Fibroblast of villous mesenchyme (primary cell): Measurements from ENCODE around the gene TM9SF4. TPM values are rescaled to one million over a fixed set of nuclear protein-coding genes. Genes with fewer than 3 reads are reported as not detected.

Experiments used
- DNase-seq: peaks from one replicate; pipeline ENCODE4 v3.0.0-alpha.2; 2010; ENCODE audit warnings: low read depth
- H3K4me3 ChIP-seq: 2 replicates; pipeline ENCODE4 v1.5.1; 2011; ENCODE audit warnings: low read depth, mild to moderate bottlenecking, low read length
- total RNA-seq: library from RNA; depleted of rRNA; stranded (reverse); fragments of >200 nt; gene quantifications from 2 replicates; pipeline ENCODE4 v1.2.3, GENCODE V29; 2012
- TF ChIP-seq, protein P1 (sequence below): IDR thresholded peaks from 2 replicates; pipeline ENCODE4 v1.5.1; 2012; ENCODE audit warnings: low read depth, mild to moderate bottlenecking, low read length; ENCODE audit not compliant: insufficient read depth

The TM9SF4 gene
- total RNA-seq, 1 donor = 58.7 TPM

DNA sequence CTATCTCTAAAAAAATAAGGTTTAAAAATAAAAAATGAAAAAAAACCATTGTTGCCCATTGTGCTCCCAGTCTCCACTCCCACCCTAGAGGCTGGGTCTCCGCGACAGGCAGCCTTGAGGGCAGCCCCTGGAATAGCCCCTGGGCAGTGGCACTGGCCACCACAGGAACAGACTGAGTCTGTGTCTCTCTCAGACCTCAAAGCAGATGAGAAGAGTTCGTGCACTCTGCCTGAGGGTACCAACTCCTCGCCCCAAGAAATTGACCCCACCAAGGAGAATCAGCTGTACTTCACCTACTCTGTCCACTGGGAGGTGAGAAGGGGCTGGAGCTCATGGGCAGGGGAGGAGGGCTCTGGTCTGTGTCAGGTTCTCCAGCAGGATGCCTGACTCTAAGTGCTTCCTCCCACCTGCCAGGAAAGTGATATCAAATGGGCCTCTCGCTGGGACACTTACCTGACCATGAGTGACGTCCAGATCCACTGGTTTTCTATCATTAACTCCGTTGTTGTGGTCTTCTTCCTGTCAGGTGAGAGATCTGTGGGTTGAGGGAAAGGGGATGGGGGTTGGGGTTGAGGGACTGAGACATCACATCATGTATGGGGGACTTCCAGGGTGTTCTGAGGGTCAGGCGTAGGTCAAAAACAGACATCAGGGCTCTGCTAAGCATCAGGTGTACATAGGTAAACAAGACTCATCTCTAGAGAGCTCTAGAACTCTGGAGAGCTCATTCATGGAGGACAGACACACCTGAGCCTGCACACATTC lies 35.6 kb downstream of the TM9SF4 start:
- H3K4me3 ChIP-seq = no peak overlapping the region
- DNase-seq = no peak
- TF ChIP-seq, protein P1, sequence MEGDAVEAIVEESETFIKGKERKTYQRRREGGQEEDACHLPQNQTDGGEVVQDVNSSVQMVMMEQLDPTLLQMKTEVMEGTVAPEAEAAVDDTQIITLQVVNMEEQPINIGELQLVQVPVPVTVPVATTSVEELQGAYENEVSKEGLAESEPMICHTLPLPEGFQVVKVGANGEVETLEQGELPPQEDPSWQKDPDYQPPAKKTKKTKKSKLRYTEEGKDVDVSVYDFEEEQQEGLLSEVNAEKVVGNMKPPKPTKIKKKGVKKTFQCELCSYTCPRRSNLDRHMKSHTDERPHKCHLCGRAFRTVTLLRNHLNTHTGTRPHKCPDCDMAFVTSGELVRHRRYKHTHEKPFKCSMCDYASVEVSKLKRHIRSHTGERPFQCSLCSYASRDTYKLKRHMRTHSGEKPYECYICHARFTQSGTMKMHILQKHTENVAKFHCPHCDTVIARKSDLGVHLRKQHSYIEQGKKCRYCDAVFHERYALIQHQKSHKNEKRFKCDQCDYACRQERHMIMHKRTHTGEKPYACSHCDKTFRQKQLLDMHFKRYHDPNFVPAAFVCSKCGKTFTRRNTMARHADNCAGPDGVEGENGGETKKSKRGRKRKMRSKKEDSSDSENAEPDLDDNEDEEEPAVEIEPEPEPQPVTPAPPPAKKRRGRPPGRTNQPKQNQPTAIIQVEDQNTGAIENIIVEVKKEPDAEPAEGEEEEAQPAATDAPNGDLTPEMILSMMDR = no peak

DNA sequence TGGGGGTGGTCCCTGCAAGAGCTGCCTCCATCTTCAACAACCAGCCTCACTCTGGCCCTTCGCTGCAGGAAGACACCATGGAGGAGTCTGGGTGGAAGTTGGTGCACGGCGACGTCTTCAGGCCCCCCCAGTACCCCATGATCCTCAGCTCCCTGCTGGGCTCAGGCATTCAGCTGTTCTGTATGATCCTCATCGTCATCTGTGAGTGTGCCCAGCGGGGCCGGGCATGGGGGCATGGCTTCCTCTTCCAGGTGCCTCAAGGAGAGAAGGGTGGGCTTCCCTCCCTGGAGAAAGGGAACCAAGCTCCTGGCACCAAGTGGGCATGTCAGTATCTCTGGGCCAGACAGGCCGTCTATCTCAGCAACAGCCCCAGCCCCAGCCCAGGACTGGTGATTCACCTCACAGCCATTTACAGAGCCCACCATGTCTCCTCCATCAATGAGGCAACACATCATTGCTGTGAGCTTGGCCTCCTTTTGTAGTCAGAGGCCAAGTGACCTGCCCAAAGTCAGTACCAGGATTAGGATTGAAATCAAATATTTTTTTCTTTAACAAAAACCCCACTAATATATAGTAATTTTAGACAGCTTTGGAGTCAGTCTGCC lies 40.2 kb downstream of the TM9SF4 start:
- TF ChIP-seq, protein P1 = no peak
- no peak overlapping the region for H3K4me3 ChIP-seq
- no peak for DNase-seq

DNA sequence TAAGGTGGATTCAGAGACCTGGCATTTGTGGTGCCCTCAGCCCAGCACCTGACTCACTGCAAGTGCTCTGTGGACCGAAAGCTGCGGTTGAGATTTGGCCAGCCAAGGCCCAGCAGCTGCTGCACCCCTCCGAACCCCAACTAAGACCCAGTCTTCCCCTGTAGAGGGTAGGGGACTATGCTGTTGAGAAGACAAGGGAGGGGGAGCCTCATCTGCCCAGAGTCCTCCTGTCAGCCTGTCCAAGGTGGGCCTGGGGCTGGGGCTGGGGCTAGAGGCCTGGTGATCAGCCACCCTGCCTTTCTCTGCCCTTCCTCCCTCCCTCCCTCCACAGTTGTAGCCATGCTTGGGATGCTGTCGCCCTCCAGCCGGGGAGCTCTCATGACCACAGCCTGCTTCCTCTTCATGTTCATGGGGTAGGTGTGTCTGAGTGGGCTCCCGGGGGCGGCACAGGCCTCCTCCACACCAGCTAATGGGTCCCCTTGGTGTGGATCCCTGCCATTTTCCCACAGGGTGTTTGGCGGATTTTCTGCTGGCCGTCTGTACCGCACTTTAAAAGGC lies 40.9 kb downstream of the TM9SF4 start:
- no peak overlapping the region for H3K4me3 ChIP-seq
- TF ChIP-seq, protein P1 = no peak
- DNase-seq = no peak

DNA sequence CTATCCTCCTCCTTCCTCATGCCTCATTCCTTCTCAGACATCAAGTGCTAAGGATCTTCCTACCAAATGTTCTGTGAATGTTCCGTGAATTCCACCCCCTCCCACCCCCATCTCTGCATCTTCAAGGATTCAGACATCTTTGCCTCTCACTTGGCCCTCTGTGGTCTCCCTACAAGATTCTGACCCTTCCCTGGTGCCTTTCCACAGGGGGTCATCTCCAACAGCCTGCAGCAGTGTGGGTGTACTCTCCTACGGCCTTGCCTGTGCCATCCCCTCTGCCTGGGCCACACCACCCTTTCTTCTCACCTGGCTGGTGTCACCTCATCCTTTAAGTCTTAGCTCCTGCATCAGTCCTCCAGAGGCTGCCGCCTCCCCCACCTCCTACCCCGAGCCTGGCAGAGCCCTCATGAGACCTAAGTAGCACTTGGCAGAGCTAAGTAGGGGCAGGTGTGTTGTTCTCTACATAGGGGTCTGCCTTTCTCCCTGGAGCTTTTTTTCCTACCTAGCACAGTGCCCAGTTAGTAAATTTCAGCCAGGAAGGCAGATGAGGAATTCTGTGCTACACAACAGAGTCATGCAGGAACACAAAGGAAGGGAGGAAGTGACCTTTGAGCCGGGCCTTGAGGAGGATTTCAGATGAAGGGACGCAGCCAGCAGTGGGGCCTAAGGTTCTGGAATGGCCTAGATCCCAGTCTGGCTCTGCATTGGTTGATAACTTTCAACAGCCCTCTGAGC lies 43.1 kb downstream of the TM9SF4 start:
- no peak overlapping the region for H3K4me3 ChIP-seq
- TF ChIP-seq, protein P1 = no peak
- no peak for DNase-seq

DNA sequence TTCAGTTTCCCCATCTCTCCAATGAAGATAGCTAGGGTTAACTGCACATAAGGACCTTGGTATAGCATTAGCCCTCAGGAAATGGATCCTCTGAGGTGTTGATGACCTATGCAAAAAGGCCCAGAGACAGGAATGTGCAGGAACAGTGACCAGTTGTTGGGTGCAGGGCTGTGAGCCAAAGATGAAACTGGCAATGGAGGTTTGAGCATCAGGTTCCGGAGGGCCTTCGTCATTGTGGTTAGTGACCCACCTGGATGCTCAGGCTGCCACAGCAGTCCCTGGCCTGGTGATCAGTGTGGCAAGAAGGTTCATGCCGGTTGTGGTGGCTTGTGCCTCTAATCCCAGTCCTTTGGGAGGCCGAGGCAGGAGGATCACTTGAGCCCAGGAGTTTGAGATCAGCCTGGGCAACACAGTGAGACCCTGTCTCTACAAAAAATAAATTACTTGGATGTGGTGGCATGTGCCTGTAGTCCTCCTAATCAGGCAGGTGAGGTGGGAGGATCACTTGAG lies 43.7 kb downstream of the TM9SF4 start:
- TF ChIP-seq, protein P1 = no peak
- no peak for DNase-seq
- H3K4me3 ChIP-seq = no peak overlapping the region

DNA sequence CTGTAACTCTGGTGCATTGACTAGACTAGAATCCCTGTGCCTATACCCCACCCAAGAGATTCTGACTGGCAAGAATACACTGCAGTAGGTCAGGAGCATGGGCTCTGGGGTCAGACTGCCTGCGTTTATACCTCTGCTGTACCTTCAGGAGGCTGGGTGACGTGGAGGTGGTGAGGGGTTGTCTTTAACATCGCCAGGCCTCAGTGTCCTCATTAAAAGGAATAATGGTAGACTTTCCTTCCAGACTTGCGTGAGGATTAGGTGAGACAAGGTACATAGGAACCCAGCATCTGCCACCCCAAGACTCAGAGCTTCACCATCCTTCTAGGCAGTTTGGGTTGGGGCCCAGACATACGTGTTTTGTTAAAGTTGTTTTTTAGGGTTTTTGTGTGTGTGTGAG lies 44.3 kb downstream of the TM9SF4 start:
- DNase-seq = no peak
- no peak overlapping the region for H3K4me3 ChIP-seq
- TF ChIP-seq, protein P1 = no peak
